Epithelial cell of prostate (primary cell): ENCODE data around the gene ENPP7.

ENCODE experiments used
- DNase-seq: peaks from one replicate; pipeline ENCODE4 v3.0.0-alpha.2; 2011; ENCODE audit warnings: low read depth, low spot score
- H3K27ac ChIP-seq: fragments of 450-650 bp; 2 replicates; pipeline ENCODE4 v1.5.1; 2017; ENCODE audit warnings: mild to moderate bottlenecking

The ENPP7 gene

DNA sequence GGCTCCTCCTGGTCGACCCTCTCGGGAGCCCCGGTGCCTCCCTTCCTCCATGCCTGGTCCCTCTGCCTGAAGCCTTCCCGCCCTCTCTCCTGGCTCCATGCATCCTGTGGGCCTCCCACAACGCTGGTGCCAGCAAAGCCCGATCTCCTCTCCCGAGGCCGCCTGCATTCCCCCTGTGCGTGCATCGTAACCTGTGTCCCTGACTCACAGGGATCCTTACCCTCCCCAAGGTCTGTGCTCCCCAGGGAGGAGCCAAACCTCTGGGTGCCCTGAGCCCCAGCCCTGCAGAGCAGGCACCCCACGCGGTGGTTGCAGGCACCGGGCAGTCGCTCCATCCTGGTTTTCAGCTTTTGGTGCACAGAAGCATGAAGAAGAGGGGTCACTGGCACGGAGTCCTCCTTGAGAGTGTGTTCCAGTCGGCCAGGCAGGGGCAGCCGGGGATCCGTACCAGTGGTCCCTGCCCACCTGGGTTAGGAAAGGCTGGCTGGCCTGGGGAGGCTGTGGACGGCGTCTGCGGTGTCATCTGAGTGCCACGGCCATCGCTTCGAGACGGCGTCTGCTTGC is 1.8 kb upstream of the ENPP7 start:
- no peak for DNase-seq
- H3K27ac ChIP-seq, result no peak overlapping the region

DNA sequence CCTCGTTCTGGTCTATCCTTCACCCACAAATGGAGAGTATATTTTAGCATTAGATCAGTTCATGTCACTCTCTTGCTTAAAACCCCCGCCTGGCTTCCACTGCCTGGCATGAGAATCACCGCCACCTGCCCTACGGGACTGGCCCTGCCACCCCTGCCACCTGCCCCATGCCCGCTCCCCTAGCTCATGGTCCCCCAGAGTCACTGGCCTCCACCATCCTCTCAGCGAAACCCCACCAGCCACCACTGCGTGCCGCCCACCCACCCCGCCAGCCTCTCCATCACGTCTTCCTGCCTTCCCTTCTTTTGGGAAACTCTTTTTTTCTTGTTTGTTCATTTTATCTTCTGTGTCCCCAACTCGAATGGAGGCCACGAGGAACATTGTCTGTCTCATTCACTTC is 982 bp upstream of the ENPP7 start:
- H3K27ac ChIP-seq, result no peak overlapping the region
- no peak for DNase-seq

DNA sequence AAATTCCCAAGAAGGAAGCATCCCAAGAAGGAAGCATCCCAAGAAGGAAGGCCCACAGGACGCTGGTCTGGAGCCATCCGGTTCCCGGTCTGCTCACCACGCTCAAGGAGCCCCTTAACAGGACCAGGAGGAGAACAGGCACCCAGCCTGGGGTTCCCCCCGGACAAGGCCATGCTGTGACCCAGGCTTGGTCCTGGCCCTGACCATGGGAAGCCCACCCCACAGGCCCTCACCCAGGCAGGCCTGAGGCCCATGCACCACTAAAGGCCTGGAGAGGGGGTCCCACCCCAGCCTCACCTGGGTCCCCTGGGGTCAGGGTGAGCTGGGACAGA is 340 bp upstream of the ENPP7 start:
- no peak overlapping the region for H3K27ac ChIP-seq
- no peak for DNase-seq

DNA sequence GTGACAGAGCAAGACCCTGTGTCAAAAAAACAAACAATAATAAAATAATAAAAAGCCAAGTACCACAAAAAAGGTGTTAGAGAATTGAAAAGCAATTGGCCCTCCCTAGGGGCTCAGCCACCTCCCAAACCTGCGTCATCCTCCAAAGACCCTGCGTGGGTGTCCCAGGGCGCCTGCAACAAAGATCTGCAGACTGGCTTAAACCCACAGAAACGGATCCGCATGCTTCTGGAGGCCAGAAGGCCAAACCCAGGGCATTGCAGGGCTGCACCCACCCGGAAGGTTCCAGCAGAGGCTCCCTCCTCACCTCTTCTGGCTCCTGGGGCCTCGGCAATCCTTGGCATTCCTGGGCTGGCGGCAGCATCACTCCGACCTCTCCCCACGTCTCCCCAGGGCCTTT is 1.5 kb downstream of the ENPP7 start:
- no peak for DNase-seq
- no peak overlapping the region for H3K27ac ChIP-seq

DNA sequence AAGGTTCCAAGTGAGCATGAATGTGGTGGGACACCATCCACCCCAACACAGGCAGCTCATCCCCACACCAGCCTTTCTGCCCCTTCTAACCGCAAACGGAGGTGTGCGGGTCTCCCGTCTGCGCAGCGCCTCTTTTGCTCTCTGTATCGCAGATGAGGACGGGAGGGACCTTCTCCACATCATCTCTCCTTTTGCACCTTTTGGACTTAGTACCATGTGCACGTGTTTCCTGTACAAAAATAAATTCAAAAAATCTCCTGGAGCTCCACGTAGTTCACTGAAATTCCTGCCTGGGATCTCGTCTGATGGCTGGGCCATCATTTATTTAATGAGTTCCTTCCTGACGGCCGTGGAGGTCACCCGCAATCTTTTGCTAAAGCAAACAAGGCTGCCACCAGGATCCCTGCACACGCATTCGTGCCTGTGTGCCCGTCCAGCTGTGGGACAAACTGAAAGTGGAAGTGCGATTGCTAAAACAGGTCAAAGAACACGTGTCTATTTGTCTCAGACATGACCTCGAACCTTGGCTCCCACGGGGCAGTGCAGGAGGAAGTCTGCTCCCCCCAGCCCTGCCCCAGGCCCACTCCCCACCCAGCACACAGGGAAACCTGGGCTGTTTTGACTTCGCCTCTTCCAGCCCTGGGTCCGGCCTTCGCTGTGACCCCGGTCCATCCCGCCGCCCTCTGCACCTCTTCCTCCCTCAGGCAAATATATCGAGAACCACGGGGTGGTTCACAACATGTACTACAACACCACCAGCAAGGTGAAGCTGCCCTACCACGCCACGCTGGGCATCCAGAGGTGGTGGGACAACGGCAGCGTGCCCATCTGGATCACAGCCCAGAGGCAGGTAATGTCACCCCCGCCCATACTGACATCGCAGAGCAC is 2.3 kb downstream of the ENPP7 start:
- no peak overlapping the region for H3K27ac ChIP-seq
- no peak for DNase-seq

DNA sequence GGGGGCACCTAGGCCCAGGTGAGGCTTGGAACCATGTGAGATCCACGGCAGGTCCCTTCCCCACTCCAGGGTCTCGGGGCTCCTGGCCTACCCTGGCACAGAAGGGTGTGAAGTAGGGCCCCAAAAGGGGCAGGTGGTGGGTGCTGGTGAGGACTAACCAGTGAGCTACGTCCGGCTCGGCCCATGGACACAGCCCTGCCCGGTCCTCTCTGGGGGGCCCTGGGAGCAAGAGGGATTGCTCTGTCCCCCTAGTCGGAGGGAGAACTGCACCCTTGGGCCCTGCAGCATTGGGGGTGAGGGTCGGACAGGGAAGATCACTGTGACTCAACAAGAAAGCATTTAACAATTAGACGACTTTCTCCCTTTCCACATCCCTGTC is 2.9 kb downstream of the ENPP7 start:
- no peak overlapping the region for H3K27ac ChIP-seq
- DNase-seq, result no peak

DNA sequence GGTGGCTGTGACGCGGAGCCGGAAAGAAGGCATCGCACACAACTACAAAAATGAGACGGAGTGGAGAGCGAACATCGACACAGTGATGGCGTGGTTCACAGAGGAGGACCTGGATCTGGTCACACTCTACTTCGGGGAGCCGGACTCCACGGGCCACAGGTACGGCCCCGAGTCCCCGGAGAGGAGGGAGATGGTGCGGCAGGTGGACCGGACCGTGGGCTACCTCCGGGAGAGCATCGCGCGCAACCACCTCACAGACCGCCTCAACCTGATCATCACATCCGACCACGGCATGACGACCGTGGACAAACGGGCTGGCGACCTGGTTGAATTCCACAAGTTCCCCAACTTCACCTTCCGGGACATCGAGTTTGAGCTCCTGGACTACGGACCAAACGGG is 4.4 kb downstream of the ENPP7 start:
- no peak for DNase-seq
- no peak overlapping the region for H3K27ac ChIP-seq

DNA sequence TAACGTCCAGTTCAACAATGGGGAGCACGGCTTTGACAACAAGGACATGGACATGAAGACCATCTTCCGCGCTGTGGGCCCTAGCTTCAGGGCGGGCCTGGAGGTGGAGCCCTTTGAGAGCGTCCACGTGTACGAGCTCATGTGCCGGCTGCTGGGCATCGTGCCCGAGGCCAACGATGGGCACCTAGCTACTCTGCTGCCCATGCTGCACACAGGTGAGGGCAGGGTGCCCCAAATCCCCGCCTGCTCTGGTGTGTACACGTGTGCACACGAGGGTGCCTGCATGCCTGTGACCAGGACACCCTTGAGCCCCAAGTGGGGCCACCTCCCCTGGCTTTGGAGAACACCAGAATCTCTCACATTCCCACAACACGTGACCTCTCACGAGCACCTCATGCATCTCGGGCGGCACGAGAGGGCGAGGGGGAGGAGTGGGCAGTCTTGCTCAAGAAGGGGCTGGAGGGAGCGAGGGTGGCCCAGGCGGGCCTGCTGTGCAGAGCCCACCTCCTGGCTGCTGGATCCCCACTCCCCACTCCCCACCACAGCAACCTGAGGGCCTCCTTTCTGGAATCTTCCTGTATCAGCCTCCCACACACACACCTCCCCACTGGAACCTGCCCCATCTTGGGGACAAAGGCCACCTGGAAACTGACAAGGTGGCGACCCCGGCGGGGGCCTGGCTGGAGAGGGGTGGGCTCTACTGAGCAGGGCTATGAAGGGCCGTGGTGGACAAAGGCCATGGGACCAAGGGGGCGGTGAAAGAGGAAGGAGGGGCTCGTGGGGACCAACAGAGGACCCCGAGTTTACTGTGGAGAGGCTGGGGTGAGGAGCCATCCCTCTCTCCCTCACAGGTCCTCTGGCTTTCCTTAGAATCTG is 6.5 kb downstream of the ENPP7 start:
- no peak for DNase-seq
- H3K27ac ChIP-seq, result no peak overlapping the region

DNA sequence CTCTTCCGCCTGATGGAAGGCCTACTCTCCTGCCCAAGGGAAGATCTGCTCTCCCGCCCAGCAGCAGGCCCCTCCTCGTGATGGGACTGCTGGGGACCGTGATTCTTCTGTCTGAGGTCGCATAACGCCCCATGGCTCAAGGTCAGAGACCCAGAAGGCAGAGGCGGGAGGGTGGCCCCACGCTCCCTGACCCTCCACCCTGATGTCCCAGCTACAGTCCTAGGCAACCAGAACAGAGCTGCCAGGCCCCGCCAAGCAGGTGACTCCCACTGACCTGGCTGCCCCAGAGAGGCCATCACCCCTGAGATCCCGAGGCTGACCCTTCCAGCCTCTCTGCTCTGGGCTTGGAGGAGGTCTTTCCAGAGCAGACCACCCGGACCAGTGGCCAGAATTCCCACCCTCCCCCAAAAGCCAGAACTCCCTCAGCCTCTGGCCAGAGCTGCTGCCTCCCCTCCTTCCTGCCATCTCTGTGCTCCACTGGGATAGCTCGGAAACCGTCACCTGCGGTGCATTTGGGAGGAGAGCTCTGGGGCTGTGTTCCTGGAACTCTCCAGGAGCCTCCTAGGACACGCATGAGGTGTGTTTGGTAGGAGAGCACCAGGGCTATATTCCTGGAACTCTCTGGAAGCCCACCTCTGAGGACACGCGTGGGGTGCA is 7.3 kb downstream of the ENPP7 start:
- no peak for DNase-seq
- H3K27ac ChIP-seq, result no peak overlapping the region

DNA sequence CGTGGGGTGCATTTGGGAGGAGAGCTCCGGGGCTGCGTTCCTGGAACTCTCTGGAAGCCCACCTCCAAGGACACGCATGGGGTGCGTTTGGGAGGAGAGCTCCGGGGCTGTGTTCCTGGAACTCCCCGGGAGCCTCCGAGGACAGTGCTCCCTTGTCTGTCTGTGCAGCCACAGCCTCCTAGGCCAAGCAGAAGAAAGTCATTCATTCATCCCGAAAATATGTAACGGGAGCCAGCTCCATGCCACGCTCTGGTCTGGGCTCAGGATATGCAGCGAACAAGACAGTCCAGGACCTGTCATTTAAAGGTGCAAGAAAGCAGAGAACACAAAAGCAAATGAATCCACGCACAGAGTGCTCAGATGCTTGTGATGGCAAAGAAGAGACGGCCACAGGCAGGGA is 7.9 kb downstream of the ENPP7 start:
- no peak overlapping the region for H3K27ac ChIP-seq
- DNase-seq, result no peak

DNA sequence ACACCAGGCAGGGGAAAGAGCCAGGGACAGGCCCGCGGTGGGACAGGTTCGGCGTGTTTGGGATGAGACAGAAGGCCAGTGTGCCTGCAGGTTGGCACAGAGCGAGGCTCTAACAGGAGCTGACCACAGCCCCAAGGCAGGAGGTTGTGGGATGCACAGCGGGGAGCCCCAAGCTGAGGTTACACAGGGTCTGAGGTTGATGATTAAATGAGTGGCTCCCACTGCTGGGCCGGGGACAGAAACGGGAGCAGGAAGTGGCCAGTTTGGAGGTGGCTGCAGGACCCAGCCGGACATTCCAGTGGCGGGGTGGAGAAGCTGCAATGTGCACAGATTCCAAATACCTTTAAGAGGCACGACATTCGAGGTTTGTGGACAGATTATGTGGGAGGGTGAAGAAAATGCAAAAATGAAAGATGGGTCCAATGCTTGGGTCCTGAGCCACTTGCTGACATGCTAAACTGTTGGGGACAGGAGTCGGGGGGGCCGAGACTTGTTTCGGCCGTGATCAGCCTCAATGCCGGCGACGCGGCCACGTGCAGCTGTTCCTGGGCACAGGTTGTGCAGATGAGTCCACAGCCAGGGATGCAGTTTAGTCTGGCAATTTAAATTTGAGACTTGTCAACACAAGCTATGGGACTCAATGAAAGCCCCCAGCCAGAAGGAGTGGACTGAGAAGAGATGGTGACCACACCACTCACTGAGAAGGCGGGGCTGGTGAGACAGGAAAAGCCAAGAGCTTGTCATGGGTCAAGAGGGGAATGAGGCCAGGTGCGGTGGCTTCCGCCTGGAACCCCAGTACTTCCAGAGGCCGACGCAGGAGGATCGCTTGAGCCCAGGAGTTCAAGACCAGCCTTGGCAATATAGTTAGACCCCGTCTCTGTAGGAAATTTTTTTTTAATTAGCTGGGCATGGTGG is 8.7 kb downstream of the ENPP7 start:
- no peak for DNase-seq
- no peak overlapping the region for H3K27ac ChIP-seq

DNA sequence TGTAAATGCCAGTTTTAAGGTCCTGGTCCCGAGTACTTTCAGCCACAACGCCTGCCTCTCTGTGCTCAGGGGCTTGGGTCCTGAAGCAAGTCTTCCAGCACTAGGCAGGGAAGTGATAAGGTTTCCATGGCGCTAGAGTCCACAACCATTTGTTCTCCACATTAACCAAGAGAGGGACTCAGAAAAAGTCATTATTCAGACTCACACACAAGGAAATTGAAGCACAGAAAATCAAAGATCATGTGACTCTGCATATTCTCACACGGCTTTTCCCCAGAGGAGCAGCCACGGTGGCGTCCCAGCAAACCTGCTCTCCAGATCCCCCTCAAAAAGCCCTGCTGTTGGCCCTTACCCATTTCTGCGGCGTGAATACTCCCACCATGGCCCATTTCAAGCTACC is 9.7 kb downstream of the ENPP7 start:
- no peak overlapping the region for H3K27ac ChIP-seq
- DNase-seq, result no peak

DNA sequence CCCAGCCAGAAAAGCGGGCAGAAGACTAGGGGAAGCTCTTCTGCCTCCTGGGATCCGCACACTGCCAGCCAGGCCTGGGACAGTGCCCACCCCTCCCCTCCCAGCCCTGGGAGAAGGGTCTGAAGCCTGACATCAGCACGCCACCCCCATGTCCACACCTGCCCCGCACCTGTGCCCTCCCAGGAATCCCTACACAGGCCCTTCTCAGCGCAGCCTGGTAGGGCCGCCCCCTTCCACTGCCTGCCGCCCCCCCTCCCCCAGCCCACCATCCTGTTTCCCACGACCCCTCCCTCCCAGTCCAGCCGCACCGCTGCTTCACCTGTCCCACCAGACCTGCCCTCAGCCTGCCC is 10.6 kb downstream of the ENPP7 start:
- DNase-seq, result no peak
- no peak overlapping the region for H3K27ac ChIP-seq

DNA sequence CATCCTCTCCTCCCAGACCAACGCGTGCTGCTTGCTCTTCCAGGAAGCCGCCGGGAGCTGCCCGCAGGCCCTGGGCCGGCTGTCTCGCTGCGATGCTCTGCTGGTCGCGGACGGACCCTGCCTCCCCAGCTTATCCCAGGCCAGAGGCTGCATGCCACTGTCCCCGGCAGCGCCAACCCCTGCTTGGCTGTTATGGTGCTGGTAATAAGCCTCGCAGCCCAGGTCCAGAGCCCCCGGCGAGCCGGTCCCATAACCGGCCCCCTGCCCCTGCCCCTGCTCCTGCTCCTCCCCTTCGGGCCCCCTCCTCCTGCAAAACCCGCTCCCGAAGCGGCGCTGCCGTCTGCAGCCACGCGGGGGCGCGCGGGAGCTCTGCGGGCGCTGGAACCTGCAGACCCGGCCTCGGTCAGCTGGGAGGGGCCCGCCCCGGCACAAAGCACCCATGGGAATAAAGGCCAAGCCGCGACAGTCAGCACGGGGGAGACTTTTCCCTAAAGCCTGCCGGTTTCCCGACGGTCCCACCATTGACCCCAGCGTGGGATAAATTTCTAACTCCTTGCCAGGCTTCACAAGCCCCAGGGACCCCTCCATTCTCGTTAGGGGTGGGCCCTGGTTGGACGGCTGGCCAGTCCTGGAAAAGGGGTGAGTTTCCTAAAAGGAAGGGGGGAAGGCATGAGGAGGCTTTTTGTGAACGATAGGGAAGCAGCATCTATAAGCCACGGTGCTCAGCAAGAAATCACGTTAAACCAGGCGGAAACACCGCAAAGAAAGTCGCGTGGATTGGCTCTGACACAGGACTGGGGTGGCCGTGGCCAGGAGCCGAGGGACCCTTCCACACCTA is 11.2 kb downstream of the ENPP7 start:
- H3K27ac ChIP-seq, result no peak overlapping the region
- DNase-seq, result no peak

DNA sequence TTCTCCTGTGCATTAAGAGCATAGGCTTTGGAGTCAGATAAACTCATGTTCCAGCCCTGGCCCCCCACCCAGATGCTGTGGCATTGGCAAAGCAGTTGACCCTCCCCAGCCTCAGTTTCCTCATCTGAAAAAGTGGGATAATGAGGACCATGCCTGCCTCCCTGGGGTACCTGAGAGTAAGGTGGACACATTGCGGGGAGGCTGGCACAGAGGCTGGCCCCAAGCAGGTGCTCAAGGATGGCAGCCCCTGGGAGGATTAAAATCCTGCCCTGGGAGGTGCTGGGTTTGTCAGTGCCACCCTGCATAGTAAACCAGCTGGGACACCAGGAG is 11.8 kb downstream of the ENPP7 start:
- H3K27ac ChIP-seq, result no peak overlapping the region
- DNase-seq, result no peak

DNA sequence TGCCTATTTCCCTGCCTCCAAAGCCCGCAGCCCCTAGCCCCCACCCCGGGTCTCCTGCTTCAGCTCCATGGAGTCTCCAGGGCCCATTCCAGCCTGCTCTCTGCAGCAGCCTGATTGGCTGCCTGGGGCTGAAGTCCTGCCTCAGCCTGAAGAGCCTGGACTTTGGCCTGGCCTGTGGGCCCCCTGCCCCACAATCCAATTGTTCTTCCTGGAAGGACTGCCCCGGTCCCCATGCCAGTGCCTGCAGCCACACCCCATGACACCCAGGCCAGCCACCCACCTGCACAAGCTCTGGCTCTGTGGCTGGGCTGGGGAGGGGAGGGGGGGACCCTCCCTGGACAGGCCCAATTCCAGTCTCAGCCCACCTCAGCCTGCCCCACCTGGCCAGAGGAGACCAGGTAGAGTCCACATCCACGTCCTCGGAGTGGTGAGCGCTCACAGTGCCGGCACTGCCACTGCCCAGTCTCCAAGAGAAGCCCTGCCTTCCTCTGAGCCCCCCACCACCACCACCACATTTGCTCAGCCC is 12.3 kb downstream of the ENPP7 start:
- no peak overlapping the region for H3K27ac ChIP-seq
- DNase-seq, result no peak

DNA sequence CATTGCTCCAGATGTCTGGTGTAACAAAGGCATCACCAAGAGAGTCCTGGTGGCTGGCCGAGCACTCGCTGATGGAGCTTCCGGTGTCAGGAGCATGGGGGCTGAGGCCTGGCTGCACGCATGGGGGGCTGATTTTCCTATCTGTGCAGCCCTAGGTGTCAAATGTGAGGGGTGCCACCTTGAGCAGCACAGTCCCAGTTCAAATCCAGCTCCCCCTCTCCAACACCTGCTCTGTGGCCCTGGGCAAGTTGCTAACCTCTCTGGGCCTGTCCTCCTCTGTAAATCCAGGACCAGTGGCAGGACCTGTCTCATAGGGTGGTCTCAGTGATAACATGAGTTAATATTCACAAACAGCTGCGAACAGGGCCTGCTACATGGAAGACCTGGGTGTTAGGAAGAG is 12.9 kb downstream of the ENPP7 start:
- no peak for DNase-seq
- H3K27ac ChIP-seq, result no peak overlapping the region

DNA sequence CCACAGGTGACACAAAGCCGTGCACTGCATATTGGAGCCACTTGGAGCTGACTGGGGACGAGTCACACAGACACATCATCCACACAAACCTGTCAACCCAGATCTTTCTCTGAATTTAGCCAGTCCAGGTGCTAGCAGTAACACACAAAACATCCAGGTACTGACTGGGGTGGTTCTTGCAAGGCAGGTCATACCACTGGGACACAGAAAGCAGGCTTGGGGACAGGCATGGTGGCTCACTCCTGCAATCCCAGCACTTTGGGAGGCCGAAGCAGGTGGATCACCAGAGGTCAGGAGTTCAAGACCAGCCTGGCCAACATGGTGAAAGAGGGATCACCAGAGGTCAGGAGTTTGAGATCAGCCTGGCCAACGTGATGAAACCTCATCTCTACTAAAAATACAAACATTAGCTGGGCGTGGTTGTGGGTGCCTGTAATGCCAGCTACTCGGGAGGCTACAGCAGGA is 14.9 kb downstream of the ENPP7 start:
- DNase-seq, result no peak
- no peak overlapping the region for H3K27ac ChIP-seq
